Chondrocyte (in vitro differentiated cells): ENCODE measurements around the gene DGKB. TPM values are rescaled to one million over a fixed set of nuclear protein-coding genes. Genes with fewer than 3 reads are reported as not detected.

Experiments used
- DNase-seq: peaks from one replicate; pipeline ENCODE4 v3.0.0; 2021; ENCODE audit warnings: mixed read lengths, low spot score
- H3K27ac Mint-ChIP-seq: one replicate; pipeline ENCODE4 v1.8.0; 2021; ENCODE audit warnings: mild to moderate bottlenecking, moderate library complexity, mixed read lengths; ENCODE audit not compliant: unreplicated experiment
- H3K27me3 Mint-ChIP-seq: 2 replicates; pipeline ENCODE4 v1.8.0; 2021; ENCODE audit warnings: low read depth, mixed read lengths
- H3K36me3 Mint-ChIP-seq: 2 replicates; pipeline ENCODE4 v1.8.0; 2021; ENCODE audit warnings: low read depth, mixed read lengths
- H3K4me1 Mint-ChIP-seq: 2 replicates; pipeline ENCODE4 v1.8.0; 2021; ENCODE audit warnings: low read depth, mild to moderate bottlenecking, mixed read lengths
- H3K4me3 Mint-ChIP-seq: one replicate; pipeline ENCODE4 v1.8.0; 2021; ENCODE audit warnings: mild to moderate bottlenecking, moderate library complexity, mixed read lengths; ENCODE audit not compliant: unreplicated experiment
- H3K9me3 Mint-ChIP-seq: 2 replicates; pipeline ENCODE4 v1.8.0; 2021; ENCODE audit warnings: low read depth, mixed read lengths
- CTCF ChIP-seq: fragments of 200-600 bp; sonication (generic); IDR thresholded peaks from 2 replicates; pipeline ENCODE4 v1.5.0; 2021; ENCODE audit warnings: antibody characterized with exemption, mild to moderate bottlenecking, moderate library complexity
- total RNA-seq: library from RNA; stranded (reverse); gene quantifications from 3 replicates; pipeline ENCODE4 v1.2.1, GENCODE V29; 2021

DGKB gene
- total RNA-seq, 1 donor from 2014 or later = 0.60 TPM

DNA sequence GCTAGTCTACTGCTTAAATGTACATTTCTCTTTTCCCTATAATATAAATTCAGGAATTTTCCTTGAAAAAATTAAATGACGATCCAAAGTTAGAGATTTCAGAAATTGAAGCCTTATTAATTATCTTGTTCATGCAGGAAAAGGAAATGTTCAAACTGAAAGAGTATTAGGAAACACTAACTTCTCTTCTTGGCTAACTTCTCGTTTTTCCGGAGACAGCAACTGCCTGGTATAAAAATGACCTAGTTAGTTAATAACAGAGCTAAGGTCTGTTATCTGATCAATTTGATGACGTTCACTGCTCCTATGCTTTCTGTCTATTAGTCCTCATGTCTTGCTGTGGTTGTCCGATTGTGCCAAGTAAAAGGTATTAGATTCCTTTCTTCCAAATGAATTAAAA, 212.5 kb downstream of the DGKB start:
- H3K4me3 Mint-ChIP-seq = no peak overlapping the region
- TF ChIP-seq CTCF = no peak
- no peak for DNase-seq
- no peaks in the 10 kb centered on the region for H3K9me3 Mint-ChIP-seq
- no peaks in the 10 kb centered on the region for H3K36me3 Mint-ChIP-seq
- H3K4me1 Mint-ChIP-seq = peaks cover 22% of the 10 kb centered on the region
- no peak overlapping the region for H3K27ac Mint-ChIP-seq
- no peaks in the 10 kb centered on the region for H3K27me3 Mint-ChIP-seq

DNA sequence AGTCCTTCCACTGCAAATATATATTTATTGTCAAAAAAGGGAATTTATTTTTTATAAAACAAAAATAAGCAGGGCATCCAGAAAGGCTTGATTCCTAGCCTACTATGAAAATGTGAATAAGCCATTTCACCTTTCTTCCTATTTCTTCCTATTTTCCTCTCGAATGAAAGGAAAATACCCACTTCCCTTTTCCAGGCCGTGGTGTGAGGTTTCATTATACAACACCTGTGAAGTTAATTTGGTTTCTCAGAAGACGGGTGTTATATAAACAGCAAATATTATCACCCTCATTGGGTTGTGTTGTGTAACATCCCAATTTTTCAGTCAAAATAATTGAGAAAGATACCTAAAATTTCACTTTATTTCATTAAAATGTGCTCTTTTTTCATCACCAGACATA, 214.3 kb downstream of the DGKB start:
- TF ChIP-seq CTCF = no peak
- DNase-seq = no peak
- Mint-ChIP-seq H3K4me3 (no peak overlapping the region), H3K27me3 (no peaks in the 10 kb centered on the region), H3K4me1 (peaks cover 22% of the 10 kb centered on the region), H3K27ac (no peak overlapping the region), H3K9me3 (no peaks in the 10 kb centered on the region), H3K36me3 (no peaks in the 10 kb centered on the region)

GRCh38 chr7:14687777-14688176, 214.8 kb downstream of the DGKB start:
- H3K9me3 Mint-ChIP-seq = no peaks in the 10 kb centered on the region
- no peaks in the 10 kb centered on the region for H3K36me3 Mint-ChIP-seq
- no peak for TF ChIP-seq CTCF
- peaks cover 22% of the 10 kb centered on the region for H3K4me1 Mint-ChIP-seq
- H3K4me3 Mint-ChIP-seq = no peak overlapping the region
- no peak overlapping the region for H3K27ac Mint-ChIP-seq
- DNase-seq = no peak
- H3K27me3 Mint-ChIP-seq = no peaks in the 10 kb centered on the region

GRCh38 chr7:14687241-14687640, 215.3 kb downstream of the DGKB start:
- no peak overlapping the region for H3K27ac Mint-ChIP-seq
- H3K9me3 Mint-ChIP-seq = no peaks in the 10 kb centered on the region
- no peak for DNase-seq
- no peaks in the 10 kb centered on the region for H3K36me3 Mint-ChIP-seq
- peaks cover 22% of the 10 kb centered on the region for H3K4me1 Mint-ChIP-seq
- TF ChIP-seq CTCF = no peak
- no peaks in the 10 kb centered on the region for H3K27me3 Mint-ChIP-seq
- H3K4me3 Mint-ChIP-seq = no peak overlapping the region

DNA sequence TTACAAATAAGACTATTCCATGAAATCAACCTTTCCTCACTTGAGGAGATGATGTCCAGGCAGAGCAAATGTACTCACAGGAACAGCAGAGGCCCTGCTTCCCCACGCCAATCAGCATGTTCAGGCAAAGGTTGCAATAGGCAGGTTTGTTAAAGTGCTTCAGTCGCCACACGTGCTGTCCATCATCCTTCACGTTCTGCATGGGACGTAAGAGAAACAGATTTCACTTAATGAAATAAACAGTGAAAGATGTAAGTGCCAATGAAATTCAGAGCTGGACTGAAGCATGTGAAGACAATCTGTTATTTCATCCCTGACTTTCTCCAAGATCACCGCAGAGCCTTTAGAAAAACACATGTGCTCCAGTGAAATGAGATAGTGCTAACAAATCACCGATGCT, 217.4 kb downstream of the DGKB start:
- Mint-ChIP-seq H3K27me3 (no peaks in the 10 kb centered on the region), H3K36me3 (no peaks in the 10 kb centered on the region), H3K4me3 (no peak overlapping the region), H3K4me1 (peaks cover 22% of the 10 kb centered on the region), H3K27ac (no peak overlapping the region), H3K9me3 (no peaks in the 10 kb centered on the region)
- TF ChIP-seq CTCF = no peak
- no peak for DNase-seq
